PC-3 (cell line): ENCODE data around the gene STK4. TPM values are rescaled to one million over a fixed set of nuclear protein-coding genes. Genes with fewer than 3 reads are reported as not detected.
A peak's percentile ranks its signal among the peaks of the same experiment; 100 is the strongest.

Experiments
- ATAC-seq: fragments of 200-7000 bp; cut with Tn5 transposase; 2 replicates; pipeline ENCODE4 v1.9.1; 2020; ENCODE audit warnings: mild to moderate bottlenecking, moderate library complexity
- BruUV-seq: library from RNA; stranded (reverse); fragments of 400-500 nt; replicated peaks from 2 replicates; lab custom pipeline; 2021; lab: Mats Ljungman, UMichigan
- CTCF ChIA-PET: fragments of 300-600 bp; sonication (Branson Sonifier 250); formaldehyde crosslinking; loops from one replicate; lab custom pipeline; 2022; ENCODE audit warnings: antibody characterized with exemption; lab: Charles Lee
- POLR2A ChIA-PET: fragments of 300-600 bp; sonication (Branson Sonifier 250); formaldehyde crosslinking; loops from one replicate; lab custom pipeline; 2022; ENCODE audit warnings: antibody characterized with exemption; ENCODE audit not compliant: unreplicated experiment; lab: Charles Lee
- DNase-seq: peaks from one replicate; pipeline ENCODE4 v3.0.0-alpha.2; 2015
- H2AFZ ChIP-seq: fragments of 300-600 bp; sonication (generic); 2 replicates; pipeline ENCODE4 v1.6.0; 2016; ENCODE audit warnings: antibody characterized with exemption, low read length
- H3F3A ChIP-seq: fragments of 300-600 bp; sonication (generic); one replicate; pipeline ENCODE4 v1.6.0; 2017; ENCODE audit warnings: antibody characterized with exemption, low read length, control low read depth, mild to moderate bottlenecking; ENCODE audit not compliant: unreplicated experiment
- H3K27ac ChIP-seq: fragments of 300-600 bp; sonication (generic); 2 replicates; pipeline ENCODE4 v1.5.1; 2016; ENCODE audit warnings: mild to moderate bottlenecking, low read length
- H3K27me3 ChIP-seq: fragments of 300-600 bp; sonication (generic); 2 replicates; pipeline ENCODE4 v1.6.1; 2016; ENCODE audit warnings: low read length, mixed read lengths
- H3K36me3 ChIP-seq: fragments of 300-600 bp; sonication (generic); 2 replicates; pipeline ENCODE4 v1.6.1; 2016; ENCODE audit warnings: low read depth, mixed run types, low read length, mixed read lengths
- H3K4me1 ChIP-seq: fragments of 300-600 bp; sonication (generic); 2 replicates; pipeline ENCODE4 v1.5.1; 2016; ENCODE audit warnings: low read length; ENCODE audit not compliant: insufficient read depth
- H3K4me2 ChIP-seq: fragments of 300-600 bp; sonication (generic); 2 replicates; pipeline ENCODE4 v1.6.0; 2016; ENCODE audit warnings: low read length
- H3K4me3 ChIP-seq: fragments of 300-600 bp; sonication (generic); 2 replicates; pipeline ENCODE4 v1.5.1; 2016; ENCODE audit warnings: mild to moderate bottlenecking, low read length, mixed read lengths
- H3K79me2 ChIP-seq: fragments of 300-600 bp; sonication (generic); 2 replicates; pipeline ENCODE4 v1.6.1; 2017; ENCODE audit warnings: low read length, mixed read lengths
- H3K9ac ChIP-seq: fragments of 300-600 bp; sonication (generic); 2 replicates; pipeline ENCODE4 v1.6.0; 2016; ENCODE audit warnings: mild to moderate bottlenecking, low read length
- H3K9me2 ChIP-seq: fragments of 300-600 bp; sonication (generic); replicated peaks from 2 replicates; pipeline ENCODE4 v1.6.1; 2016; ENCODE audit warnings: mixed run types, low read length, mixed read lengths
- H3K9me3 ChIP-seq: fragments of 300-600 bp; sonication (generic); 2 replicates; pipeline ENCODE4 v1.6.1; 2016; ENCODE audit warnings: low read length, mixed read lengths
- H4K20me1 ChIP-seq: fragments of 300-600 bp; sonication (generic); 2 replicates; pipeline ENCODE4 v1.6.1; 2016; ENCODE audit warnings: low read length, mixed read lengths
- CTCF ChIP-seq: fragments of 300-600 bp; sonication (generic); conservative IDR thresholded peaks from 2 replicates; pipeline ENCODE4 v1.5.1; 2017; ENCODE audit warnings: antibody characterized with exemption, low read depth, mild to moderate bottlenecking, low read length
- EZH2 ChIP-seq: fragments of 300-600 bp; sonication (generic); IDR thresholded peaks from one replicate; pipeline ENCODE4 v1.6.1; 2017; ENCODE audit warnings: antibody characterized with exemption, mild to moderate bottlenecking, low read length; ENCODE audit not compliant: unreplicated experiment
- EZH2phosphoT487 ChIP-seq: fragments of 300-600 bp; sonication (generic); IDR thresholded peaks from 2 replicates; pipeline ENCODE4 v1.6.1; 2018; ENCODE audit warnings: mild to moderate bottlenecking, antibody characterized with exemption, low read length, borderline replicate concordance
- intact Hi-C: fragments of 100-400 bp; cut with micrococcal nuclease; formaldehyde crosslinking; loops from 2 replicates; pipeline ENCODE4 v1.9.0; 2023
- total RNA-seq: library from RNA; depleted of rRNA; stranded (reverse); fragments of >200 nt; gene quantifications from 2 replicates; pipeline ENCODE4 v1.2.3, GENCODE V29; 2014

The STK4 gene
- total RNA-seq, 1 experiment from 2014 or later: 18.6 TPM

DNA sequence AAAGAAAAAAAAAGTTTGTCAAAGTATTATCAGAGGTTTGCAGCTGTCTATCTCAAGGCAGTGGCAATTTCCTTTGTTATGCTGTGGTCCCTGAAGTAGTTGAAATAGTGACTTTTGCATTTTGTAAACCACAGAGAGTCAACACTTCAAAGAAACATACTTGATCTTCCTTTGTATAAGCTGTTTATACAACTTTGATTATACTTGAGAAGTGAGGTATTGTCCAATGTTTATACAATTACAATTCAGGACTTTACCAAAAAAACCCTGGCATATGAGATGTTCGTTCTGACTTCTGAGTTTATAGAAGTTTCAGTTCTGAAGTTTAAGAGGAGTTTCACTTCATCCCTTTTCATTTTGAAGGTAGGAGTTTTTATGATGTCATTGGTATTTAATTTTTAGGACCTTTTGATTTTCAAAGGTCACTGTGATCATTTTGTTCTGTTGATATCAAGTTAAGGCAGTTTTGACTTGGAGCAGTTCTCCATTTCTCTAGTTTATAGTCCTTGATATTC, 4.0 kb downstream of the STK4 start:
- Histone ChIP-seq H3K4me1 (peaks cover 43% of the 10 kb centered on the region), H3F3A (peaks cover 13% of the 10 kb centered on the region), H3K9ac (no peak overlapping the region), H3K79me2 (peaks cover 58% of the 10 kb centered on the region), H3K27me3 (no peaks in the 10 kb centered on the region), H2AFZ (no peak overlapping the region), H3K9me2 (no peaks in the 10 kb centered on the region), H4K20me1 (0 out of 2 replicates have a peak, but pooled peaks cover 4% of the 10 kb centered on the region), H3K4me2 (no peak overlapping the region), H3K36me3 (peaks cover 16% of the 10 kb centered on the region), H3K4me3 (no peak overlapping the region), H3K27ac (no peak overlapping the region), H3K9me3 (no peaks in the 10 kb centered on the region)
- DNase-seq (no peak), ATAC-seq (no peak)
- no TSS peak for BruUV-seq
- intact Hi-C loops: no loop called here
- POLR2A ChIA-PET: interaction anchor here (0.6 to 0.7 kb wide), 2 partner anchors 18 to 24 kb away, joined by 5 to 11 read pairs; no protein-coding TSS in a partner anchor
- TF ChIP-seq EZH2phosphoT487: no peak
- CTCF ChIA-PET: interaction anchor here (0.6 kb wide), 1 partner anchor 148 kb away, joined by 4 read pairs; no protein-coding TSS in a partner anchor

DNA sequence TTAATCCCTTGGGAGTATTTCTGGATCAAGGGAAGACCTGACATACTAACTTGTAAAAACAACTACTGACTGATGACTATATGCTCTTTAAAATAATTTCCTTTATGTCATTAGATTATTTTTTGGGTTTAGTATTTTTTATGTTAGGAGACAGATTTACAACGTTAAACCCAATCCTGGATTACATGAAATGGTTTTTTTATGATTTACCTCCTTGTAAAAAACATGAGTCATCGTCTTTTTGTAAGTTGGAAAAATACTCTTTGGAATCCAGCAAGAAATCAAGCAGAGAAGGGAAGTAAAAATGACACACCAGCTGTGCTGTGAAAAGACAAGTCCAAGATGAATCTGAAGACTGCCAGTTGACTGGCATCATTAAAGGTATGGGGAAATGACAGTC, 6.7 kb downstream of the STK4 start:
- no TSS peak for BruUV-seq
- Histone ChIP-seq H2AFZ (no peak overlapping the region), H3K4me1 (peaks cover 30% of the 10 kb centered on the region), H3K36me3 (peaks cover 25% of the 10 kb centered on the region), H3K9me3 (no peaks in the 10 kb centered on the region), H3F3A (peaks cover 13% of the 10 kb centered on the region), H3K79me2 (peaks cover 40% of the 10 kb centered on the region), H4K20me1 (0 out of 2 replicates have a peak, but pooled peaks cover 4% of the 10 kb centered on the region), H3K9ac (no peak overlapping the region), H3K4me3 (no peak overlapping the region), H3K27me3 (no peaks in the 10 kb centered on the region), H3K9me2 (no peaks in the 10 kb centered on the region), H3K4me2 (peak overlapping the region; percentile 17), H3K27ac (peak overlapping the region; percentile 54)
- POLR2A ChIA-PET: interaction anchor here (0.7 kb wide), 2 partner anchors 26 to 443 kb away, joined by 4 to 5 read pairs; no protein-coding TSS in a partner anchor
- peak; percentile 80 for DNase-seq
- intact Hi-C loops: no loop called here
- no peak for TF ChIP-seq CTCF
- TF ChIP-seq EZH2phosphoT487: no peak
- no peak for TF ChIP-seq EZH2
- CTCF ChIA-PET: interaction anchor here (1.0 kb wide), 1 partner anchor 38 kb away, joined by 3 read pairs; no protein-coding TSS in a partner anchor
- peak; percentile 87 for ATAC-seq

GRCh38 chr20:44976698-44977097, 10.4 kb downstream of the STK4 start:
- no peak overlapping the region for H3K9ac ChIP-seq
- H3K4me1 ChIP-seq: peaks cover 23% of the 10 kb centered on the region
- H3K9me3 ChIP-seq: no peaks in the 10 kb centered on the region
- peaks cover 38% of the 10 kb centered on the region for H3K36me3 ChIP-seq
- intact Hi-C loops: no loop called here
- no peak overlapping the region for H3K27ac ChIP-seq
- no peak overlapping the region for H2AFZ ChIP-seq
- TF ChIP-seq EZH2 (no peak), EZH2phosphoT487 (no peak), CTCF (no peak)
- no peak overlapping the region for H3K4me3 ChIP-seq
- ATAC-seq (no peak), DNase-seq (no peak)
- peaks cover 4% of the 10 kb centered on the region for H3K79me2 ChIP-seq
- ChIA-PET POLR2A (no interaction called here), CTCF (no interaction called here)
- no TSS peak for BruUV-seq
- no peaks in the 10 kb centered on the region for H4K20me1 ChIP-seq
- peaks cover 13% of the 10 kb centered on the region for H3F3A ChIP-seq
- no peaks in the 10 kb centered on the region for H3K9me2 ChIP-seq
- no peak overlapping the region for H3K4me2 ChIP-seq
- H3K27me3 ChIP-seq: no peaks in the 10 kb centered on the region
